IMR-90 (cell line): ENCODE results near the gene PTPRN2. TPM values are rescaled to one million over a fixed set of nuclear protein-coding genes. Genes with fewer than 3 reads are reported as not detected.

Source experiments
- polyA plus RNA-seq, 3 experiments: library from polyadenylated mRNA; depleted of rRNA; stranded (reverse); fragments of >200 nt; gene quantifications; 2 replicates each; pipeline ENCODE4 v1.2.3, GENCODE V29; 2012; ENCODE audit warnings: low replicate concordance in 1 of 3
- total RNA-seq: library from RNA; depleted of rRNA; stranded (reverse); fragments of >200 nt; gene quantifications from 2 replicates; pipeline ENCODE4 v1.2.3, GENCODE V29; 2012
- TF ChIP-seq, protein P1 (sequence below): fragments of 150-350 bp; IDR thresholded peaks from 2 replicates; pipeline ENCODE4 v1.6.1; 2016; ENCODE audit warnings: low read depth, mild to moderate bottlenecking, low read length, moderate library complexity, borderline replicate concordance

PTPRN2 gene
- total and polyA plus RNA-seq, 2 of the 4 experiments (the other 2 are of a cell fraction): 0.03 TPM; not detected in 1

DNA sequence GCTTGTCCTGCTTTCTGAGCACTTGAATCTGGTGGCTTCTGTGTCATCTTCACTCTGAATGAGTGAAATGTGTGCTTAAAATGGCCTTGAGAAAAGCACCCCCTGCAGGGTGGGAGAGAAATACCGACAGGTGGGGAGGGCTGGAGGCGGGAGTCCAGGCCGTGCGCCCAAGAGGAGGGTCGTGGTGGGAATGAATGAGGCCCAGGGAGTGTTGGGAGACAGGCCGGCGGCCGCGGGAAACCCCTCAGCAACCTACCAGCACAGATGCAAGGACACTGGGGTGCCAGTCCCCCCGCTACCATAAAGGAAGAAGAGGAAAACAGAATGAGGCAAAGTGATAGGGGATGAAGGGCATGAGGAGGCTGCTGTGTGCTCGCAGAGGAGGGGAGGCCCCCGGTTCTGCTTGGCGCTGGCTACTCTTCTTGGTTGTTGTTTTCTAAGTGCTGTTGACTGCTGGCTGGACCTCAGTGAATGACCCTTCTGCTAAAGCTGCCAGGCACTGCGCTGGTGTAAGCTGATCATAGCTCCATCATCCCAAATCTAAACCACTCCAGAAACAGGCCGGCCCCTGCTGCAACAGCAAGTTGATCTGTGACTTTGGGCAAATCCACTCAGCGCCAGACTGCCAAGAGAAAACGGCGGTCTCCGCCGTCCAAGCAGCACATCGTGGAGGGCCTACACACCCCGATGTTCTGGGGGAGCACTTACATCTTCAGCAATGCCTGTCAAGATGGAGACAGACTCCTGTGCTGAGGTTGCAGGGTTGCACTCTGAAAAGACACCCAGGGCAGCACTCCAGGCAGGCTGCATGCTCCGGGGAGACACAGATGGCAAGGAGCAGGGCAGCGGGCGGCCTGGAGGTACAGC, 872.3 kb downstream of the PTPRN2 start (continued):
- TF ChIP-seq, protein P1, sequence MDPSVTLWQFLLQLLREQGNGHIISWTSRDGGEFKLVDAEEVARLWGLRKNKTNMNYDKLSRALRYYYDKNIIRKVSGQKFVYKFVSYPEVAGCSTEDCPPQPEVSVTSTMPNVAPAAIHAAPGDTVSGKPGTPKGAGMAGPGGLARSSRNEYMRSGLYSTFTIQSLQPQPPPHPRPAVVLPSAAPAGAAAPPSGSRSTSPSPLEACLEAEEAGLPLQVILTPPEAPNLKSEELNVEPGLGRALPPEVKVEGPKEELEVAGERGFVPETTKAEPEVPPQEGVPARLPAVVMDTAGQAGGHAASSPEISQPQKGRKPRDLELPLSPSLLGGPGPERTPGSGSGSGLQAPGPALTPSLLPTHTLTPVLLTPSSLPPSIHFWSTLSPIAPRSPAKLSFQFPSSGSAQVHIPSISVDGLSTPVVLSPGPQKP: no peak
